ENCODE measurements around the gene FILIP1L.

Gene FILIP1L

GRCh38 chr3:100023595-100023994 is 90.7 kb downstream of the FILIP1L start:
- H3K27ac ChIP-seq, result no peak overlapping the region
- H3K4me3 ChIP-seq (IDR thresholded peaks at IDR 0.05; ENCODE audit: insufficient read depth, low read depth, low read length), result no peak overlapping the region
- no peaks in the 10 kb centered on the region for H3K36me3 ChIP-seq (ENCODE audit: insufficient read depth)
- H3K4me2 ChIP-seq, result no peak overlapping the region
- H3K9ac ChIP-seq, result no peak overlapping the region
- H3K27me3 ChIP-seq (ENCODE audit: insufficient read depth, low read depth), result no peaks in the 10 kb centered on the region
- no peak overlapping the region for H2AFZ ChIP-seq (ENCODE audit: low read depth)
- TF ChIP-seq CTCF (conservative IDR thresholded peaks at IDR 0.05; ENCODE audit: low read depth, low read length), result no peak
- no peaks in the 10 kb centered on the region for H4K20me1 ChIP-seq (ENCODE audit: insufficient read depth)
- no peaks in the 10 kb centered on the region for H3K4me1 ChIP-seq (ENCODE audit: low read depth, poor library complexity, severe bottlenecking)
- no peaks in the 10 kb centered on the region for H3K79me2 ChIP-seq (ENCODE audit: insufficient read depth, low read depth)

- Histone ChIP-seq H3K27ac (no peak overlapping the region), H2AFZ (ENCODE audit: low read depth) (no peak overlapping the region), H3K4me3 (IDR thresholded peaks at IDR 0.05; ENCODE audit: insufficient read depth, low read depth, low read length) (no peak overlapping the region), H3K27me3 (ENCODE audit: insufficient read depth, low read depth) (no peaks in the 10 kb centered on the region), H3K9ac (no peak overlapping the region), H3K79me2 (ENCODE audit: insufficient read depth, low read depth) (no peaks in the 10 kb centered on the region), H3K4me2 (no peak overlapping the region), H3K36me3 (ENCODE audit: insufficient read depth) (no peaks in the 10 kb centered on the region), H4K20me1 (ENCODE audit: insufficient read depth) (no peaks in the 10 kb centered on the region), H3K4me1 (ENCODE audit: low read depth, poor library complexity, severe bottlenecking) (no peaks in the 10 kb centered on the region)
- TF ChIP-seq CTCF (conservative IDR thresholded peaks at IDR 0.05; ENCODE audit: low read depth, low read length), result no peak
Observed at GRCh38 chr3:100023150-100023549, 91.2 kb downstream of the FILIP1L start.

GRCh38 chr3:100022506-100022905 is 91.8 kb downstream of the FILIP1L start:
- Histone ChIP-seq H3K79me2 (ENCODE audit: insufficient read depth, low read depth) (no peaks in the 10 kb centered on the region), H3K4me1 (ENCODE audit: low read depth, poor library complexity, severe bottlenecking) (no peaks in the 10 kb centered on the region), H3K27ac (no peak overlapping the region), H3K36me3 (ENCODE audit: insufficient read depth) (no peaks in the 10 kb centered on the region), H3K4me3 (IDR thresholded peaks at IDR 0.05; ENCODE audit: insufficient read depth, low read depth, low read length) (no peak overlapping the region), H3K9ac (no peak overlapping the region), H3K27me3 (ENCODE audit: insufficient read depth, low read depth) (no peaks in the 10 kb centered on the region), H4K20me1 (ENCODE audit: insufficient read depth) (no peaks in the 10 kb centered on the region), H2AFZ (ENCODE audit: low read depth) (no peak overlapping the region), H3K4me2 (no peak overlapping the region)
- no peak for TF ChIP-seq CTCF (conservative IDR thresholded peaks at IDR 0.05; ENCODE audit: low read depth, low read length)

- Histone ChIP-seq H2AFZ (ENCODE audit: low read depth) (no peak overlapping the region), H3K27ac (no peak overlapping the region), H3K36me3 (ENCODE audit: insufficient read depth) (no peaks in the 10 kb centered on the region), H3K4me3 (IDR thresholded peaks at IDR 0.05; ENCODE audit: insufficient read depth, low read depth, low read length) (no peak overlapping the region), H3K4me2 (no peak overlapping the region), H4K20me1 (ENCODE audit: insufficient read depth) (no peaks in the 10 kb centered on the region), H3K9ac (no peak overlapping the region), H3K79me2 (ENCODE audit: insufficient read depth, low read depth) (no peaks in the 10 kb centered on the region), H3K4me1 (ENCODE audit: low read depth, poor library complexity, severe bottlenecking) (no peaks in the 10 kb centered on the region), H3K27me3 (ENCODE audit: insufficient read depth, low read depth) (no peaks in the 10 kb centered on the region)
- TF ChIP-seq CTCF (conservative IDR thresholded peaks at IDR 0.05; ENCODE audit: low read depth, low read length), result no peak
Observed at GRCh38 chr3:100020876-100021644, 93.2 kb downstream of the FILIP1L start.
